Fibroblast of mammary gland (primary cell): ENCODE measurements around the gene MPZL2.
A peak's percentile ranks its signal among the peaks of the same experiment; 100 is the strongest.

Experiments
- DNase-seq: peaks from one replicate; pipeline ENCODE4 v3.0.0-alpha.2; 2010; ENCODE audit warnings: low read depth
- H3K4me3 ChIP-seq: 2 replicates; pipeline ENCODE4 v1.5.1; 2011; ENCODE audit warnings: low read depth, mild to moderate bottlenecking, low read length, moderate library complexity; ENCODE audit not compliant: control insufficient read depth
- CTCF ChIP-seq: conservative IDR thresholded peaks from 2 replicates; pipeline ENCODE4 v1.5.1; 2011; ENCODE audit warnings: low read depth, low read length, inconsistent platforms; ENCODE audit not compliant: control insufficient read depth, insufficient read depth

Gene MPZL2

GRCh38 chr11:118306556-118306955 lies 42.5 kb upstream of the MPZL2 start:
- TF ChIP-seq CTCF: no peak
- DNase-seq: no peak
- no peak overlapping the region for H3K4me3 ChIP-seq

GRCh38 chr11:118305726-118306125 lies 41.6 kb upstream of the MPZL2 start:
- no peak for TF ChIP-seq CTCF
- no peak overlapping the region for H3K4me3 ChIP-seq
- DNase-seq: no peak

DNA sequence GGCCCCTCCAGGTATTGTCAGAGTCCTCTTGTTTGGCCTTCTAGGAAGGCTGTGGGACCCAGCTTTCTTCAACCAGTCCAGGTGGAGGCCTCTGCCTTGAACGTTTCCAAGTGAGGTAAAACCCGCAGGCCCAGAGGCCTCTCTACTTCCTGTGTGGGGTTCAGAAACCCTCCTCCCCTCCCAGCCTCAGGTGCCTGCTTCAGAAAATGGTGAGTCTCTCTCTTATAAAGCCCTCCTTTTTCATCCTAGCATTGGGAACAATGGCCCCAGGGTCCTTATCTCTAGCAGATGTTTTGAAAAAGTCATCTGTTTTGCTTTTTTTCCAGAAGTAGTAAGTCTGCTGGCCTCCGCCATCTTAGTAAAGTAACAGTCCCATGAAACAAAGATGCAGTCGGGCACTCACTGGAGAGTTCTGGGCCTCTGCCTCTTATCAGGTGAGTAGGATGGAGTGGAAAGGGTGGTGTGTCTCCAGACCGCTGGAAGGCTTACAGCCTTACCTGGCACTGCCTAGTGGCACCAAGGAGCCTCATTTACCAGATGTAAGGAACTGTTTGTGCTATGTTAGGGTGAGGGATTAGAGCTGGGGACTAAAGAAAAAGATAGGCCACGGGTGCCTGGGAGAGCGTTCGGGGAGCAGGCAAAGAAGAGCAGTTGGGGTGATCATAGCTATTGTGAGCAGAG lies 40.6 kb upstream of the MPZL2 start, which contains the start of gene CD3E:
Gene CD3E, plus strand, starts transcription at position 163 of the 681 bp plus-strand sequence. Its CDS starts 223 bp downstream, at position 386.
- H3K4me3 ChIP-seq: no peak within 1 kb of the TSS
- no peak for TF ChIP-seq CTCF

DNA sequence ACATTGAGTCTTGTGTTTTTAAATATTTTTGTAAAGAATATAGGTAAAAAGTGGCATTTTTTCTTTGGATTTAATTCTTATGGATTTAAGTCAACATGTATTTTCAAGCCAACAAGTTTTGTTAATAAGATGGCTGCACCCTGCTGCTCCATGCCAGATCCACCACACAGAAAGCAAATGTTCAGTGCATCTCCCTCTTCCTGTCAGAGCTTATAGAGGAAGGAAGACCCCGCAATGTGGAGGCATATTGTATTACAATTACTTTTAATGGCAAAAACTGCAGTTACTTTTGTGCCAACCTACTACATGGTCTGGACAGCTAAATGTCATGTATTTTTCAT lies 40.1 kb upstream of the MPZL2 start:
- H3K4me3 ChIP-seq: no peak overlapping the region
- TF ChIP-seq CTCF: no peak
- no peak for DNase-seq

More for the DNA sequence above, 40.6 kb upstream of the MPZL2 start, which contains the start of gene CD3E:
- DNase-seq: no peak

GRCh38 chr11:118301600-118302195 lies 37.6 kb upstream of the MPZL2 start:
- H3K4me3 ChIP-seq: no peak overlapping the region
- no peak for TF ChIP-seq CTCF

DNA sequence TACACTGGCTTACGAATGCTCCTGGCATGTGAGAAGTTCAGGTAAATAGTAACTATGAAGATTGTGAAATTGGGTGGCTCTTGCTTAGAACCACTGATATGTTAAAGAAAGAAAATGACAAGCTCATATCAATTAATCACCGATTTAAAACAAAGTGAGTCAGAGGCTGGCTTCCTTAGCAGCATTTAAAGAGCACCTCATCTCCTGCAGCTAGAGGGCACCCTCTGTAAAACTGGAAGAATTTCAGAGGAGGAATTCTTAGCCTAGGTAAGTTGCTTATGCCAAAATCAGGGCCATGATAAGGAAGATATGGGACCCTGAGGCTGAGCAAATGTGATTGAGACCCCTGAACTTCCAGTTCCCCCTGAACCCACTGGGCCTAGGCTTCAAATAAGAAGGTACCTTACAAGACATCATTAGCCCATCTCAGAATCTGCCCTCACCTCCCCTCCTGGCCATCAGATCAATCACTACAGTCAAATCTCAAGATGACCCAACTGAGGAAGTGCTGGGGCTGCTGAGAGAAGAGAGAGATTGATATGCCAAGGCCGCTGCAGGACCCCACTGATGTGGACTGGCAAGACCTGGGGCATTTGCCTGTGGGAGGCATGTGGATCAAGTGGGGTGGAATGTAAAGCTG lies 31.8 kb upstream of the MPZL2 start:
- TF ChIP-seq CTCF: peak; percentile 59
- no peak overlapping the region for H3K4me3 ChIP-seq
- DNase-seq: peak; percentile 47

More at GRCh38 chr11:118301600-118302195, 37.6 kb upstream of the MPZL2 start:
- no peak for DNase-seq
